Type B pancreatic cell (in vitro differentiated cells): ENCODE data around the gene MRPL18. TPM values are rescaled to one million over a fixed set of nuclear protein-coding genes. Genes with fewer than 3 reads are reported as not detected.

Experiments
- DNase-seq: peaks from one replicate; pipeline ENCODE4 v3.0.0; 2021; ENCODE audit warnings: mixed read lengths; ENCODE audit not compliant: unreplicated experiment; ENCODE audit errors: extremely low spot score
- H3K27ac Mint-ChIP-seq: 2 replicates; pipeline ENCODE4 v1.8.0; 2021; ENCODE audit warnings: mild to moderate bottlenecking, mixed read lengths
- H3K27me3 Mint-ChIP-seq: 2 replicates; pipeline ENCODE4 v1.8.0; 2021; ENCODE audit warnings: mixed read lengths
- H3K36me3 Mint-ChIP-seq: 2 replicates; pipeline ENCODE4 v1.8.0; 2021; ENCODE audit warnings: mixed read lengths
- H3K4me1 Mint-ChIP-seq: one replicate; pipeline ENCODE4 v1.8.0; 2021; ENCODE audit warnings: mixed read lengths; ENCODE audit not compliant: unreplicated experiment
- H3K4me3 Mint-ChIP-seq: 2 replicates; pipeline ENCODE4 v1.8.0; 2021; ENCODE audit warnings: mild to moderate bottlenecking, mixed read lengths
- H3K9me3 Mint-ChIP-seq: 2 replicates; pipeline ENCODE4 v1.8.0; 2021; ENCODE audit warnings: mixed read lengths
- CTCF ChIP-seq: fragments of 200-600 bp; sonication (generic); conservative IDR thresholded peaks from 2 replicates; pipeline ENCODE4 v1.5.0; 2021; ENCODE audit warnings: antibody characterized with exemption, mild to moderate bottlenecking
- total RNA-seq: library from RNA; stranded (reverse); gene quantifications from 2 replicates; pipeline ENCODE4 v1.2.1, GENCODE V29; 2021; ENCODE audit warnings: low replicate concordance

MRPL18 gene
- total RNA-seq, 1 donor from 2014 or later, result 59.1 TPM

- Mint-ChIP-seq H3K36me3 (peaks cover 51% of the 10 kb centered on the region), H3K9me3 (no peaks in the 10 kb centered on the region), H3K27ac (no peak overlapping the region), H3K4me3 (no peak overlapping the region), H3K4me1 (no peaks in the 10 kb centered on the region), H3K27me3 (no peaks in the 10 kb centered on the region)
- no peak for TF ChIP-seq CTCF
- no peak for DNase-seq
These were observed 23.4 kb upstream of the MRPL18 start for GRCh38 chr6:159766906-159767305.

GRCh38 chr6:159769470-159769869 is 20.8 kb upstream of the MRPL18 start:
- Mint-ChIP-seq H3K27ac (no peak overlapping the region), H3K9me3 (no peaks in the 10 kb centered on the region), H3K36me3 (peaks cover 47% of the 10 kb centered on the region), H3K4me1 (no peaks in the 10 kb centered on the region), H3K4me3 (no peak overlapping the region), H3K27me3 (no peaks in the 10 kb centered on the region)
- no peak for DNase-seq
- TF ChIP-seq CTCF, result no peak

GRCh38 chr6:159772196-159772595 is 18.1 kb upstream of the MRPL18 start:
- DNase-seq, result no peak
- Mint-ChIP-seq H3K4me1 (no peaks in the 10 kb centered on the region), H3K36me3 (peaks cover 49% of the 10 kb centered on the region), H3K27me3 (no peaks in the 10 kb centered on the region), H3K27ac (no peak overlapping the region), H3K9me3 (no peaks in the 10 kb centered on the region), H3K4me3 (no peak overlapping the region)
- no peak for TF ChIP-seq CTCF

- Mint-ChIP-seq H3K27ac (peak overlapping the region; percentile 54), H3K4me3 (no peak overlapping the region), H3K27me3 (no peaks in the 10 kb centered on the region), H3K36me3 (peaks cover 33% of the 10 kb centered on the region), H3K4me1 (no peaks in the 10 kb centered on the region), H3K9me3 (no peaks in the 10 kb centered on the region)
- no peak for DNase-seq
- TF ChIP-seq CTCF, result no peak
These were observed 12.9 kb upstream of the MRPL18 start for GRCh38 chr6:159777240-159777904.

GRCh38 chr6:159778131-159778530 is 12.1 kb upstream of the MRPL18 start:
- H3K36me3 Mint-ChIP-seq, result peaks cover 41% of the 10 kb centered on the region
- no peak overlapping the region for H3K4me3 Mint-ChIP-seq
- no peaks in the 10 kb centered on the region for H3K4me1 Mint-ChIP-seq
- no peaks in the 10 kb centered on the region for H3K27me3 Mint-ChIP-seq
- no peak overlapping the region for H3K27ac Mint-ChIP-seq
- TF ChIP-seq CTCF, result no peak
- no peak for DNase-seq
- H3K9me3 Mint-ChIP-seq, result no peaks in the 10 kb centered on the region
